IMR-90 (cell line): ENCODE measurements around the gene ELF5. TPM values are rescaled to one million over a fixed set of nuclear protein-coding genes. Genes with fewer than 3 reads are reported as not detected.

ENCODE experiments used
- ATAC-seq: fragments of 200-7000 bp; cut with Tn5 transposase; 2 replicates; pipeline ENCODE4 v1.9.1; 2020; ENCODE audit warnings: low read depth, mild to moderate bottlenecking, moderate library complexity
- BruUV-seq: library from RNA; stranded (reverse); fragments of 400-500 nt; replicated peaks from 2 replicates; lab custom pipeline; 2021; lab: Mats Ljungman, UMichigan
- CTCF ChIA-PET: fragments of 300-600 bp; formaldehyde crosslinking; extraction: SDS; loops from one replicate; lab custom pipeline; 2021; ENCODE audit warnings: antibody characterized with exemption; lab: Yijun Ruan, JAX
- POLR2A ChIA-PET: fragments of 300-600 bp; sonication (Branson Sonifier 250); formaldehyde crosslinking; loops from one replicate; lab custom pipeline; 2022; ENCODE audit warnings: antibody characterized with exemption; ENCODE audit not compliant: unreplicated experiment; lab: Charles Lee
- DNase-seq: peaks from one replicate; pipeline ENCODE4 v3.0.0; 2013
- H2AFZ ChIP-seq: replicated peaks from 2 replicates; pipeline ENCODE3; 2013; ENCODE audit warnings: low read length, mild to moderate bottlenecking; ENCODE audit not compliant: poor library complexity
- H2AK5ac ChIP-seq: 2 replicates; pipeline ENCODE4 v1.6.1; 2013; ENCODE audit warnings: low read depth, low read length, inconsistent platforms
- H2AK9ac ChIP-seq: replicated peaks from 2 replicates; pipeline ENCODE3; 2013; ENCODE audit warnings: mild to moderate bottlenecking, low read depth, low read length, moderate library complexity; ENCODE audit not compliant: poor library complexity
- H2BK120ac ChIP-seq: 2 replicates; pipeline ENCODE4 v1.6.1; 2013; ENCODE audit warnings: low read depth, low read length, inconsistent platforms
- H2BK15ac ChIP-seq: 3 replicates; pipeline ENCODE4 v1.6.1; 2013; ENCODE audit warnings: low read depth, low read length, inconsistent platforms
- H2BK20ac ChIP-seq: 2 replicates; pipeline ENCODE4 v1.6.1; 2013; ENCODE audit warnings: low read depth, mild to moderate bottlenecking, inconsistent platforms, low read length, moderate library complexity
- H2BK5ac ChIP-seq: 2 replicates; pipeline ENCODE4 v1.6.1; 2013; ENCODE audit warnings: mild to moderate bottlenecking, low read depth, low read length, inconsistent platforms; ENCODE audit not compliant: poor library complexity, severe bottlenecking
- H3K14ac ChIP-seq: replicated peaks from 2 replicates; pipeline ENCODE4 v1.6.1; 2013; ENCODE audit warnings: low read depth, low read length, inconsistent platforms
- H3K18ac ChIP-seq: 2 replicates; pipeline ENCODE4 v1.6.1; 2013; ENCODE audit warnings: low read depth, low read length, control low read depth
- H3K23ac ChIP-seq: 2 replicates; pipeline ENCODE4 v1.6.1; 2013; ENCODE audit warnings: low read depth, low read length, inconsistent platforms
- H3K27ac ChIP-seq: 2 replicates; pipeline ENCODE4 v1.5.1; 2013; ENCODE audit warnings: mild to moderate bottlenecking, control low read depth, low read length; ENCODE audit not compliant: insufficient read depth
- H3K27me3 ChIP-seq: 2 replicates; pipeline ENCODE4 v1.6.1; 2013; ENCODE audit warnings: low read length; ENCODE audit not compliant: control insufficient read depth, insufficient read depth
- H3K36me3 ChIP-seq: 2 replicates; pipeline ENCODE4 v1.6.1; 2013; ENCODE audit warnings: low read length, mixed read lengths; ENCODE audit not compliant: control insufficient read depth, insufficient read depth
- H3K4ac ChIP-seq: 2 replicates; pipeline ENCODE4 v1.6.1; 2013; ENCODE audit warnings: low read depth, low read length, inconsistent platforms
- H3K4me1 ChIP-seq: 2 replicates; pipeline ENCODE4 v1.6.1; 2013; ENCODE audit warnings: low read length, mixed read lengths; ENCODE audit not compliant: control insufficient read depth, insufficient read depth
- H3K4me2 ChIP-seq: 2 replicates; pipeline ENCODE4 v1.6.1; 2013; ENCODE audit warnings: low read depth, mild to moderate bottlenecking, control low read depth, low read length, moderate library complexity
- H3K4me3 ChIP-seq: 2 replicates; pipeline ENCODE4 v1.5.1; 2013; ENCODE audit warnings: low read depth, mild to moderate bottlenecking, control low read depth, low read length, moderate library complexity; ENCODE audit not compliant: insufficient read depth
- H3K56ac ChIP-seq: 2 replicates; pipeline ENCODE4 v1.6.1; 2013; ENCODE audit warnings: low read length, inconsistent platforms; ENCODE audit not compliant: insufficient read depth; ENCODE audit errors: extremely low read depth
- H3K79me1 ChIP-seq, 2 experiments: 2 replicates each; pipeline ENCODE4 v1.6.1; 2013; ENCODE audit warnings: low read length in 2 of 2, inconsistent platforms in 1 of 2, low read depth in 1 of 2
- H3K9ac ChIP-seq: 2 replicates; pipeline ENCODE4 v1.6.1; 2013; ENCODE audit warnings: low read depth, low read length, control low read depth
- H3K9me1 ChIP-seq: 2 replicates; pipeline ENCODE4 v1.6.1; 2013; ENCODE audit warnings: low read length, inconsistent platforms; ENCODE audit not compliant: insufficient read depth
- H3K9me3 ChIP-seq: 2 replicates; pipeline ENCODE4 v1.6.1; 2013; ENCODE audit warnings: low read length; ENCODE audit not compliant: control insufficient read depth, insufficient read depth
- H4K20me1 ChIP-seq: 2 replicates; pipeline ENCODE4 v1.6.1; 2013; ENCODE audit warnings: low read length, inconsistent platforms; ENCODE audit not compliant: insufficient read depth
- H4K5ac ChIP-seq: 2 replicates; pipeline ENCODE4 v1.6.1; 2013; ENCODE audit warnings: mild to moderate bottlenecking, low read depth, low read length, control low read depth
- H4K8ac ChIP-seq, 2 experiments: 2 replicates each; pipeline ENCODE4 v1.6.1; 2013; ENCODE audit warnings: low read depth in 2 of 2, low read length in 2 of 2, control low read depth in 1 of 2, inconsistent platforms in 1 of 2
- H4K91ac ChIP-seq: 2 replicates; pipeline ENCODE4 v1.6.1; 2013; ENCODE audit warnings: low read depth, low read length, inconsistent platforms; ENCODE audit not compliant: insufficient read depth
- CEBPB ChIP-seq: IDR thresholded peaks from 2 replicates; pipeline ENCODE4 v1.6.1; 2012; ENCODE audit warnings: low read depth, low read length, improper control_type of control experiment
- CHD1 ChIP-seq: IDR thresholded peaks from 2 replicates; pipeline ENCODE4 v1.6.1; 2012; ENCODE audit warnings: low read depth, low read length, improper control_type of control experiment
- CTCF ChIP-seq: conservative IDR thresholded peaks from 2 replicates; pipeline ENCODE4 v1.5.1; 2012; ENCODE audit warnings: mild to moderate bottlenecking, low read depth, low read length, improper control_type of control experiment
- MAFK ChIP-seq: IDR thresholded peaks from 2 replicates; pipeline ENCODE4 v1.6.1; 2012; ENCODE audit warnings: low read depth, low read length, improper control_type of control experiment
- MXI1 ChIP-seq: IDR thresholded peaks from 2 replicates; pipeline ENCODE4 v1.6.1; 2012; ENCODE audit warnings: low read depth, mild to moderate bottlenecking, low read length, moderate library complexity, borderline replicate concordance
- NFE2L2 ChIP-seq: fragments of 150-350 bp; IDR thresholded peaks from 2 replicates; pipeline ENCODE4 v1.6.1; 2016; ENCODE audit warnings: low read depth, mild to moderate bottlenecking, low read length
- RCOR1 ChIP-seq: IDR thresholded peaks from 2 replicates; pipeline ENCODE4 v1.6.1; 2012; ENCODE audit warnings: mild to moderate bottlenecking, low read length, improper control_type of control experiment; ENCODE audit not compliant: insufficient replicate concordance
- WGBS, 2 experiments: methylation state at CpG; one replicate each; pipeline versions ENCODE4 v1.1.5 to v1.1.7; 2013; ENCODE audit warnings: missing lambda C conversion rate in 2 of 2; ENCODE audit not compliant: insufficient read length in 1 of 2; ENCODE audit errors: extremely low coverage in 2 of 2; 5-methylcytosine and 5-hydroxymethylcytosine counted together
- dilution Hi-C: fragments of 300-500 bp; cut with HindIII; formaldehyde crosslinking; loops from one replicate; pipeline ENCODE4 v1.14.3; 2018; ENCODE audit warnings: low sequenced_read_pairs; ENCODE audit not compliant: unreplicated experiment
- in situ Hi-C: fragments of 300-500 bp; cut with MboI; formaldehyde crosslinking; loops from 3 replicates; pipeline ENCODE4 v1.14.3; 2019; ENCODE audit warnings: low sequenced_read_pairs, inconsistent platforms, mixed read lengths
- intact Hi-C: fragments of 100-400 bp; cut with micrococcal nuclease; formaldehyde crosslinking; loops from 2 replicates; pipeline ENCODE4 v1.10.0; 2022
- polyA plus RNA-seq, 3 experiments: library from polyadenylated mRNA; depleted of rRNA; stranded (reverse); fragments of >200 nt; gene quantifications; 2 replicates each; pipeline ENCODE4 v1.2.3, GENCODE V29; 2012; ENCODE audit warnings: low replicate concordance in 1 of 3
- total RNA-seq: library from RNA; depleted of rRNA; stranded (reverse); fragments of >200 nt; gene quantifications from 2 replicates; pipeline ENCODE4 v1.2.3, GENCODE V29; 2012

The ELF5 gene
- total and polyA plus RNA-seq, 2 of the 4 experiments (the other 2 are of a cell fraction) = not detected

GRCh38 chr11:34502949-34503348, 10.6 kb downstream of the ELF5 start:
- no peaks in the 10 kb centered on the region; the same call in 1 of the 2 replicates for H3K9me1 ChIP-seq
- intact Hi-C loops = no loop called here
- no peak overlapping the region for H2AFZ ChIP-seq
- ATAC-seq = no peak
- no peak overlapping the region for H4K5ac ChIP-seq
- no peak overlapping the region for H3K14ac ChIP-seq
- no peaks in the 10 kb centered on the region for H4K20me1 ChIP-seq
- no peak overlapping the region for H3K4ac ChIP-seq
- no peak overlapping the region; a peak in 1 of 4 replicates for H4K8ac ChIP-seq
- no peak overlapping the region for H2AK5ac ChIP-seq
- H2AK9ac ChIP-seq = no peak overlapping the region
- no peak for TF ChIP-seq CTCF
- TF ChIP-seq CEBPB = no peak
- no peak for TF ChIP-seq RCOR1
- no peak for TF ChIP-seq MAFK
- no peak for TF ChIP-seq MXI1
- TF ChIP-seq NFE2L2 = no peak
- TF ChIP-seq CHD1 = no peak
- no peaks in the 10 kb centered on the region for H3K36me3 ChIP-seq
- H3K18ac ChIP-seq = no peak overlapping the region
- H2BK120ac ChIP-seq = no peak overlapping the region
- no peak overlapping the region for H2BK15ac ChIP-seq
- no peak overlapping the region for H2BK5ac ChIP-seq
- no peak overlapping the region for H3K4me2 ChIP-seq
- no peak overlapping the region for H2BK20ac ChIP-seq
- dilution Hi-C loops = no loop called here
- peaks cover 14% of the 10 kb centered on the region for H3K4me1 ChIP-seq
- no peak overlapping the region for H3K4me3 ChIP-seq
- H3K9me3 ChIP-seq = no peaks in the 10 kb centered on the region
- H3K23ac ChIP-seq = no peak overlapping the region
- in situ Hi-C loops = no loop called here
- WGBS, 2 experiments = 87% methylated on average over 3 of the region's 3 CpGs; no CpG with 5 or more reads in 1 of the 2 experiments
- H4K91ac ChIP-seq = no peak overlapping the region
- peak; percentile 6 for DNase-seq
- ChIA-PET CTCF (interaction anchor here (0.7 kb wide), 1 partner anchor 85 kb away, joined by 5 read pairs; no protein-coding TSS in a partner anchor), POLR2A (no interaction called here)
- no TSS peak for BruUV-seq
- no peak overlapping the region for H3K27ac ChIP-seq
- H3K56ac ChIP-seq = no peak overlapping the region
- no peaks in the 10 kb centered on the region for H3K79me1 ChIP-seq
- H3K9ac ChIP-seq = no peak overlapping the region
- peaks cover 14% of the 10 kb centered on the region for H3K27me3 ChIP-seq
